GM20431 (cell line): ENCODE results near the gene ZNF366.

Experiments used
- in situ Hi-C: fragments of 300-500 bp; cut with MseI, MboI; formaldehyde crosslinking; loops from one replicate; pipeline ENCODE4 v1.15.0; 2020; ENCODE audit warnings: low sequenced_read_pairs; ENCODE audit not compliant: unreplicated experiment

ZNF366 gene, protein sequence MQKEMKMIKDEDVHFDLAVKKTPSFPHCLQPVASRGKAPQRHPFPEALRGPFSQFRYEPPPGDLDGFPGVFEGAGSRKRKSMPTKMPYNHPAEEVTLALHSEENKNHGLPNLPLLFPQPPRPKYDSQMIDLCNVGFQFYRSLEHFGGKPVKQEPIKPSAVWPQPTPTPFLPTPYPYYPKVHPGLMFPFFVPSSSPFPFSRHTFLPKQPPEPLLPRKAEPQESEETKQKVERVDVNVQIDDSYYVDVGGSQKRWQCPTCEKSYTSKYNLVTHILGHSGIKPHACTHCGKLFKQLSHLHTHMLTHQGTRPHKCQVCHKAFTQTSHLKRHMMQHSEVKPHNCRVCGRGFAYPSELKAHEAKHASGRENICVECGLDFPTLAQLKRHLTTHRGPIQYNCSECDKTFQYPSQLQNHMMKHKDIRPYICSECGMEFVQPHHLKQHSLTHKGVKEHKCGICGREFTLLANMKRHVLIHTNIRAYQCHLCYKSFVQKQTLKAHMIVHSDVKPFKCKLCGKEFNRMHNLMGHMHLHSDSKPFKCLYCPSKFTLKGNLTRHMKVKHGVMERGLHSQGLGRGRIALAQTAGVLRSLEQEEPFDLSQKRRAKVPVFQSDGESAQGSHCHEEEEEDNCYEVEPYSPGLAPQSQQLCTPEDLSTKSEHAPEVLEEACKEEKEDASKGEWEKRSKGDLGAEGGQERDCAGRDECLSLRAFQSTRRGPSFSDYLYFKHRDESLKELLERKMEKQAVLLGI

DNA sequence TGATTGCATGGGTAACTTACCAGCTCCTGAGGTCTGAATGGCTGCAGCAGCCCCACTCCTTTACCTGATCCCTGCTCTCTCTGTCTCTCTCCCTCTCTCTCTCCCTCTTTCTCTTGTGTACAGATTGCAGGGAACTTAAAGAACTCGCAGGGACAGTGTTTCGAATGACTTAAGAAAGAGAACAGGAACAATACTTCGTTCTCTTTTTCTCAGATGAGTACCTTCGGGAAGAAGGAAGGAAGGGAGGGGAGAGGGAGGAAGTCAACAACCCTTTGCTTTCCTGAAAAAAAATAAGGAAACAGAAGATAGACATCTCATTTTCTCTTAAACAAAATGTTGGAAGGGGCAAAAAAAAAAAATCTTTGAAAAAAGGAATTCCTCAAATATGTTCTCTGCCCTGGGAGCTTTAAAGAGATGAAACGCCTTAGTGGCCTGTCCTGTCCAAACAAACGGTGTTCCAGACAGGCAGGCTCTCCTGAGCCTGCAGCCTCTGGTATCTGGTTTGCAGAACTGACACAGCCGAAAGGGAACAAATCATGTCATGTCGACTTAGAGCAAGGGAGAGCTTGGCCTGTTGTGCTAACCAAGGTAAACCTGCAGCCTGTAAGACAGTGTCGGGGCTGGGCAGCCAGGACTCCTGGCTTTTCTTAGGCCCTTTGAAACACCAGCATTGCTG lies at the start of gene ZNF366:
Gene ZNF366, minus strand, starts transcription at position 180 of the 676 bp plus-strand sequence. CDS start 45,914 bp downstream, outside the sequence.
- in situ Hi-C loops, result loop anchor here (25.0 kb wide), 1 partner anchor 120 kb away; no protein-coding TSS in a partner anchor

DNA sequence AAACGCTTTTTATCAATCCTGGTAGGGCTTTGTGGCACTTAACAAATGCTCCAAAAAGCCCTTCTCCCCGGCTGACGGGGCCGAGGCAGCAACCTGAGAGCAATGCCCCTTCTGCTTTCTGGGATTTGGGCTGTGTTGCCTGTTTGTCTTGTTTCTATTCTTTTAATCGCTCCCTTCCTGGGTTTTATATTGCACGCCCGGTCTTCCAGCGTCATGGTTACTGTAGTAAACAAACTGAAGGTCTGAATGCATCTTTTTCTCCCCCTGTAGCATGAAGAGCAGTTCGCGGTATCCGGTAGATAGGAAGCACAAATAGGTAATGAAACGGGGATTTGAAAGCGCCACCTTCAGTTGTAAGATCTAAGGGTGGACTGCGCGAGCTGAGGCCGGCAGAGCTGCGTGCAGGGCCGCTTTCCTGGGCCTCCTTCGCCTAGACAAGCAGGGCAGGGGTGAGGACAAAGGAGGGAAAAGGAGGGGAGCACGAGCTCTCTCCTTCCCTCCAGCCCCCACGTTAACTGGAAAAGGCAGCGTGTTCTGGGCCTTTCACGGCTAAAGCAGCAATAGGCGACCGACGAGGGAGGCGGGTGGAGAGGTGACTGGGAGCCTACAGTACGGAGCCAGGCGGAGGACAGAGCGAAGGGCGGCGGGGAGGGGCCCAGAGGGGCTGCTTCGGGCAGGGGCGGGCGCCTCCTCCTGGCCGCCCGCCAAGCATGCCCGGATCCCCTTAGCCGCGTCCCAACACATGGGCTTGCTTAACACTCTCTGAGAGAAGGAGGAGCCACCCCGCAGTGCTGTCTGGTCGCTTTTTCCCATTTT lies 49.3 kb upstream of the ZNF366 start:
- in situ Hi-C loops, result no loop called here

DNA sequence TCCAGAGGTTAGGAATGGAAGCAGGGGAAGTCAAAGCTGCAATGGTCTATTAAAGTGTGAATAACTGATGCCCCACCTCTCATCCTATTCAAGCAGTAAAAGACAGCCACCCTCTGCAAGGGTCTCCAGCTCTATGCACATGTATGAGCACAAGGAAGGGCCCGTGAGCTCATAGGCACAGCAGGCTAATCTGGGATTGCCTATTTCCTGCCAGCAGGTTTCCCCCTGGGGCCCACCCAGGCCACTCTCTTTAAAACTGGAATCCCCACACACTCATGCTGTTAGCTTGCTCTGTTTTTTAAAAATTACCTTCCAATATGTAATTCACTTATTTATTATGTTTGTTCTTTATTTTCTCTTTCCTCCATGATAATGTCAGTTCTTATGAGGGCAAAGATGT lies 48.7 kb upstream of the ZNF366 start:
- in situ Hi-C loops, result no loop called here

DNA sequence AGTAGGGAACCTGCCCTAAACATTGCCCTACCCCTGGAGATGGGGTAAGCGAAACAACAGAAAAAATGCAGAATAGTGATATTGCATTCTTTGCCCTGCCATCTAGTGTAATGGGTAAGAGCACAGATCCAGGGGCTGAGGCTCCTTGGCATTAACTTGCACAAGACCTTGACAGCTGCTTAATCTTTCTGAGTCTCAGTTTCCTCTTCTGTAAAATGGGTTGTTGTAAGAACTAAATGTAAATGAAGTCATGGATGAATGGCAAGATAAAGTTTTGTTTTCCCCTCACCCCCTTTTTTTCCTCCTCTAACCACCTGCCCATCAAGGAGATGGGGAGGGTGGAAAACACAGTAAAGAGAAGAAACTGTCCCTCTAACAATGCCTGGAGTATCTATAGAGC lies 47.7 kb upstream of the ZNF366 start:
- in situ Hi-C loops, result no loop called here

DNA sequence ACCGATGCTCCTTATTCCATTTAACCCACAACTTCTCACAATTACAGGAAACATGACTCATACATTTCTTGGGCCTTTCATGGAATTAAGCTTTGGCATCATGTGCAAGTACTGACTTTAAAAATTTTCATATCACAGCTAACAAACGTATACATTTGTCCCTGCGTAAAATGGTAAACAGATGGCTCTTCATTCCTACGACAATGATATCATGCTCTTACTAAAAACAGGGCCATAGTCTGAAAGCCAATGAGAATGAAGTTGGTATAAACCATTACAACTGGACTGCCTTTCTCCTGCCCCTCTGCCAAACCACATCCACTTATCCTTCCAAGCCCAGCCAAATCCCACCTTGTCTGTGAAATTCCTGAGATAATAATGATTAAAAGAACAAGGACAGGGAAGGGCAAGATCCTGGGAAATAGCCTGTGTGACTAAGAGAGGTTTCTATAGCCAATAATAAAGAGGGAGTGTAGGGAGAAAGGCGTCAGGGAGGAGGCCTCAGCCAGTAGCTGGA lies 44.9 kb upstream of the ZNF366 start:
- in situ Hi-C loops, result no loop called here

DNA sequence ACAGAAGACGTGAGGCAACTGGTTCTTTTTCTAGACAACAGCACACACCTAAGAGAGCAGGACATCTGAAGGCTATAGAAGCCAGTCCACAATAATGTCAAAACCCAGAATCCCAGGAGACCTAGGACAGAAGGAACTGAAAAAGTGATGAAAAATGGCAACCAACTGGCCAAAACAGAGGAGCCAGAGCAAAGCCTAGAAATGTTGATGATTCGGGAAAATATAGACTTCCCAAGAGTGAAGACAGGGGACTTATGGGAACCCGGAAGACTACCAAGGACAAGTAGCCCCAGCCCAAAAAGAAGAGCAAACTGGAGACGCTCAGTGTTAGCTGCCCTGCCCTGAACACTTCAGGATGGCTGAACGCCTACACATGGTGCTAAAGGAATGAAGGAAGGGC lies 43.4 kb upstream of the ZNF366 start:
- in situ Hi-C loops, result no loop called here

DNA sequence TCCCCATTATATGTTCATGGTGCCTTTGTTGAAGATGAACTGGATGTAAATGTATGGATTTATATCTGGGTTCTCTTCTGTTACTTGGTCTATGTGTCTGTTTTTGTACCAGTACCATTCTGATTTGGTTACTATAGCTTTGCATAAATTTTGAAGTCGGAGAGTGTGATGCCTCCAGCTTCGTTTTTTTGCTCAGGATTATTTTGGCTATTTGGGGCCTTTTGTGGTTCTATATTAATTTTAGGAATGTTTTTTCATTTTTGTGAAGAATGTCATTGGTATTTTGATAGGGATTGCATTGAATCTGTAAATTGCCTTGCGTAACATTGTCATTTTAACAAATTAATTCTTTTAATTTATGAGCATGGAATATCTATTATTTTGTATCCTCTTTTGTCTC lies 36.6 kb upstream of the ZNF366 start:
- in situ Hi-C loops, result no loop called here

DNA sequence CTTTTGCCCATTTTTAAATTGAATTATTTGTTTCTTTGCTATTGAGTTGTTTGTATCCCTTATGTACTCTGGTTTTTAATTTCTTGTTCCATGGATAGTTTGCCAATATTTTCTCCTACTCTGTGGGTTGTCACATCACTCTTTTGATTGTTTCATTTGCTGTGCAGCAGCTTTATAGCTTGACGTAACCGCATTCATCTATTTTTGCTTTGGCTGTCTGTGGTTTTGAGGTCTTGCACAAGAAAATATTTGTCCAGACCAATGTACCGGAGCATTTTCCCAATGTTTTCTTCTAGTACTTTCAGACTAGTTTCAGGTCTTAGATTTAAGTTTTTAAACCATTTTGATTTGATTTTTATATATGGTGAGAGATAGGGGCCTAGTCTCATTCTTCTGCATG lies 36.2 kb upstream of the ZNF366 start:
- in situ Hi-C loops, result no loop called here

DNA sequence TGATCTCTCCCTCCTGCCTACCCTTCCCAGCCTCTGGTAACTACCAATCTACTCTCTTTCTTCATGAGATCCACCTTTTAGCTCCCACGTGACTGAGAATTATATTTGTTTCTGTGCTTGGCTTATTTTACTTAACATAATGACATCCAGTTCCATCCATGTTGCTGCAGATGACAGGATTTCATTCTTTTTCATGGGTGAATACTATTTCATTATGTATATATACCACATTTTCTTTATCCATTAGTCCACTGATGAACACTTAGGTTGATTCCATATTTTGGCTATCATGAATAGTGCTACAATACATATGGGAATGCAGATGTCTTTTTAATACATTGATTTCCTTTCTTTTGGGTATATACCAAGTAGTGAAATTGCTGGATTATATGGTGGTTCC lies 35.5 kb upstream of the ZNF366 start:
- in situ Hi-C loops, result no loop called here

DNA sequence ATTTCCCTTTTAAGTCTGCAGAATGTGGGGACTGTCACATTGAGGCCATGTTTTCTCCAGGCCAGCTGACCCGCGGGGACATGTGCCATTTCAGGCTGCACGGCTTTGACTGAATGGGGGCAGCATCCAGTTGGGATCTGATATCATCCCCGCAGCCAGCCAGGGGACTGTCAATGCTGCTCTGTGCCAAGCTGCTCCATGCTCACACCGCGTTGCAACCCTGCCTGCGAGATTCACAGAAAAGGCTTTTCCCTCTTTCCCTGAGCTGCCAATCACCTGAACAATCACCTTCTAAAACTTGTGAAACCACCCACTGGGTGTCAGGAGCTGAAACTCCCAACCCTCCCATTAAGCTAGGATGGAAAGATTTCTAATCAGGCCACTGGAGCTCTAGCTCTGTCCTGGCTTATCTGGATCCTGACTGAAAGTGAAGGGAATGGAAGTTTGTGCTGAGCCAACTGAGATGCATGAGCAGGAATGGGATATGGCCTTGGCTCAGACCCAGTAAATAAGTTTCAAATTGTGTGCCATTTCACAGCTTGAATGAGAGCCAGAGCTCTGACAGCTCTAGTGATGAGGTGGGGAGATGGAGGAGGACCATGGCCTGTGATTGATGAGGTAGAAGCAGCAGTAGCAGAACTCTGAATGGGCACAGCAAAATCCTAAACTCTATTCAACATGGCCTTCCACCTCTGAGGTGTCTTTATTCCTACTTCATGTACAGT lies 34.5 kb upstream of the ZNF366 start:
- in situ Hi-C loops, result no loop called here

DNA sequence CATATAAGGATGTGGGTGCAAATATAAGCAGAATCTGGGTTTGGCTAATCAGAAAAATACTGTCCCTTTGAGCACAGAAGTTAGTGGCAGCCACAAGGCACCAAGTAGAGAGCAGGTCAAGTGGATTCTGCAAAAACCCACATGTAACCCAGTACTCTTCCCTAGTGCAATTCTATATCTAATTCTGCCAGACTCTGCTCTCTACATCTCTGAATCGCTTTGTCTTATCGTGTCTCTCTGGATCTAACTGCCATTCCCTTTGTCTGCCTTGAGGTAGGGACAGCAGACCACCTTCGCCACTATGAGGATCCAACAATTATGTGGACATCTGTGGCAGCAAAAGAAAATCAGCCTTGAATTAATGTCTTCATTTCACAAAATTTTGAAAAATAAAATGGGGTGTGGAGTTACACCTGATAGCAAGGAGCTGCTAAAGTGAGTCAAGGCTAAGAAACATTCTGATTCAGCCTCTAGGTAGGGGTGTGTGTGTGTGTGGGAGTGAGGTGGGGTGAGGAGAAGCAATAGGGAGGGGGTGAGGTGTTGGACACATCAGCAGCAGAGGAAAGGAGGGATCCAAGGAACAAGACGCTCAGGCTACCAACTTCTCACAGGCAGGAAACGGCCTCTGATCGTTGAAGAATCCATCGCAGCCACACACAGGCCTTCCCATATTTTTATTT lies 33.7 kb upstream of the ZNF366 start:
- in situ Hi-C loops, result no loop called here

DNA sequence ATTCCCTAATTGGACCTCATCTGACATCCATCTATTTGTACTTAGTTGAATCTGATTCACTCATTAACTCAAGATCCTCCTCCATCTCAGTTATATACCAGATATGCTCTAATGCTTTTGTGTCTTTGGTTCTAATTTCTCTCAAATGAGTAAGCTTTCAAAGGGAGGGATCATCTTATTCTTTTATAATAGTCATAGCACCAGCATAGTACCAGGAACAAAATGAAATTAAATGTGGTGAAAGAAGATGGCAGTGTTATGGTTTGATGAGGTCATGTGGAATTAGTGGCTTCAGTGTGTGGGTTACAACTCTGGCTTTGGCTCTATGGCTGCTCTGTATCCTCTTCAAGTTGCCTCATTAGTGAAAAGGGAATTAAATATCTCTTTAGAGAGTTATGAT lies 32.5 kb upstream of the ZNF366 start:
- in situ Hi-C loops, result no loop called here

DNA sequence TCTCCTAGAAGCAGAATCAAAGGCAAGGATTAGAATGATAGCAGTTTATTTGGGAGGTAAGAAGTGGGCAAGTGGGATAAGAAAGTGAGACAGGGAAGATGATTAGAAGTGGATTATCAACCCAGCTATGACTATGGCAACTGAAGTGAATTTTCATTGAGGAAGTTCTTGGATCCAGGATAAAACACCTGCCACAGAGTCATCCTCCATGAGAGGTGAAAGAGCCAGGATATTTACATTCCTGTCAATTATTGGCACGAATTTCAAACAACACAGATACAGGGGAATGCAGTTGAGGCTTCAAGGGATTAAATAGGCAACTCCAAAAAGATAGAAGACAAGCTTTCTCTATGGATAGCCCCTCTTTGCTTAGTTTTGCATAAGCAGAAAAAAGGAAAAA lies 31.8 kb upstream of the ZNF366 start:
- in situ Hi-C loops, result no loop called here

DNA sequence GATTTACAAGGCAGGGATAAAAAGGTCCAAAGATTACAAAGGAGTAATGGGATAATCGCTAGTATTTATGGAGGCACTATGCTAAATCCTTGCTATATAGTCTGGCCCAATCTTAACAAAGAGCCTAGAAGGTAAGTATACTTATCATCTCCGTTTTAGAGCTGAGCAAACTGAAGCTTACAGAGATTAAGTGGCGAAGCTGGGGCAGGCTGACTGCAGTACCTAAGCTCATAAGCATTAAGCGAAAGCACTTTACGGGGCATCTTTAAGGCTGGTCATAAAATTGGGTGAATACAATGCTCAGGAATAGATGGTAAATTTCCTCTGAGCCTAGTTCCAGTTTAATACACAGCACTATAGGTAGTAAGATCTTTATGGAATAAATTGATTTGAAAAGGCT lies 30.0 kb upstream of the ZNF366 start:
- in situ Hi-C loops, result no loop called here

DNA sequence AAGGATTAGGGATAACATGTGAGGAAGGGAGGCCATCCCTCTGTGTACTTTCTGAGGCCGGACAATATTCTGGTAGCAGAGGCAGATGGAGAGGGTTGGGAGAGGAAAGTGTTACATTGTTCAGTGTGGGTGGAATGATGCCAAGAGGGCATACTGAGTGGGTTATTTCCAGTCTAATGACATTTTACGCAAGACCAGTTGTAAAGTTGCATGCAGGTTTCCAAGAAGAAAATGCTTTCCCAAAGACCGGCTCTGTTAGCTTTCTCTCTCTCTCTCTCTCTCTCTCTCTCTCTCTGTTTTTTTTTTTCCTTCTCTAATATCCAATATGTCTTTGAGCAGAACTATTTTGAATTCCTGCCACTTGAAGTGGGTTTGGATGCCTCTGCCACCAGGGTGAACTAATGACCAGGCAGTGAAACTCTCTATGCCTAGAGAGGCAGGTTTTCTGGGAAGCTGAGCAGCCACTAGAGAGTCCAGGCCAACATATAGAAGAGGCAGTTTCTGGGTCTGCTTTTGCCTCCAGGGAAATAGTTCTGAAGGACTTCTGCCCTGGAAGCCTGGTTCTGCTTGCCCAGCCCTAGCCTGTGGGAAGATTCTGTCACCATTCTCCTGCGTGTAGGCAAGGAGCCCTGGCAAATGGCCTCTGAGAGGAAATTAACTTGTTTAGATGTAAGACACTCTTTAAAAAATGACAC lies 24.4 kb upstream of the ZNF366 start:
- in situ Hi-C loops, result no loop called here

DNA sequence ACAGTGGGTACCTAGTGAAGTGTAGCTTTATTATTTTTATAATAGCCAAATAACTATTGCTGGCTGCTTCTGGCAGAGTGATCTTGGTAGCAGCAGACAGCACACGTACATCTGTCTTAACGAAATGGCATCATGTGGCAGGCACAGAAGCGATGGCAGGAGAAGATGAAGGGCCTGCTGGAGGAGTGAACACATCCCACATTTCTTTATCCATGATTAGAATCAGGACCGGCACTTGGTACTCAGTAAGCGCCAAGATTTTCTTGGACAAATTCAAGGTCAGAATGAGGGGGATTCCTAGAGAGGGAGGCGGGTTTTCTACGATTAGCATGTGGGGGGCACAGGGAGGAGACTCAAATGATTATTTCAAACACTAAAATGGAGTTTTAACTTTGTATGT lies 23.0 kb upstream of the ZNF366 start:
- in situ Hi-C loops, result no loop called here

DNA sequence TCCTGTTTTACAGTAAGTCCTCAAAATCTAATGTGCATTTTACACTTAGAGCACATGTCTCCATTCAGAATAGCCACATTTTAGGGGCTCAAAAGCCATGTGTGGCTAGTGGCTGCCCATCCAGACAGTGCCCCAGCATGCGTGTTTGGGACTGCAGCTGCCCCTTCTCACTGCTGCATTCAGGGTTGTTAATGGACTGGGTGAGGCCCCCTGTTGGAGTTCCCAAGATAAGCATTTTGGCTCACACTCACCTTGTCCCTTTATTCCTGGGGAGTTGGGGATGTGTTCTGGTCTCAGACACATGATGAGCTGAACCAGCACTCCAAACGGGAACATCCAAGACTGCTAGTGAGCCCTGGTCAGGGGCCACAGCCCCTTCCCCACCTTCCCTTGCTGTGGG lies 22.2 kb upstream of the ZNF366 start:
- in situ Hi-C loops, result no loop called here

DNA sequence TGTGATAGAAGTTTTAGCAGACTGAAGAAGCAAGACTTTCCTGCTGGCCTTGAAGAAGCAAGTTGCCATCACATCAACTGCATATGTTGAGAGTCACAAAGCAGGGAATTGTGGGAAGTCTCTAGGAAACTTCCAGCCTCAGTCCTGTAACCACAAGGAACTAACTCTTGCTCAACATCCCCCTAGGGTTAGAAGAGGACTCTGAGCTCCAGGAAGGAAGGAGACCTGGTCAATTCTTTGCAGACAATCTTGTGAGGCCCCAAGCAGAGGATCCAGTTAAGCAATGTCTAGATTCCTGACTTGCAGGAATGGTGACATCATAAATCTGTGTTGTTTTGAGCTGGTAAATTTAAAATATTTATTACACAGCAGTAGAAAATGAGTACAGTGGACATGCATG lies 18.6 kb upstream of the ZNF366 start:
- in situ Hi-C loops, result no loop called here
